PC-3 (cell line): ENCODE results near the gene SLC43A3. TPM values are rescaled to one million over a fixed set of nuclear protein-coding genes. Genes with fewer than 3 reads are reported as not detected.
A peak's percentile ranks its signal among the peaks of the same experiment; 100 is the strongest.

Experiments
- ATAC-seq: fragments of 200-7000 bp; cut with Tn5 transposase; 2 replicates; pipeline ENCODE4 v1.9.1; 2020; ENCODE audit warnings: mild to moderate bottlenecking, moderate library complexity
- BruUV-seq: library from RNA; stranded (reverse); fragments of 400-500 nt; replicated peaks from 2 replicates; lab custom pipeline; 2021; lab: Mats Ljungman, UMichigan
- CTCF ChIA-PET: fragments of 300-600 bp; sonication (Branson Sonifier 250); formaldehyde crosslinking; loops from one replicate; lab custom pipeline; 2022; ENCODE audit warnings: antibody characterized with exemption; lab: Charles Lee
- POLR2A ChIA-PET: fragments of 300-600 bp; sonication (Branson Sonifier 250); formaldehyde crosslinking; loops from one replicate; lab custom pipeline; 2022; ENCODE audit warnings: antibody characterized with exemption; ENCODE audit not compliant: unreplicated experiment; lab: Charles Lee
- DNase-seq: peaks from one replicate; pipeline ENCODE4 v3.0.0-alpha.2; 2015
- H2AFZ ChIP-seq: fragments of 300-600 bp; sonication (generic); 2 replicates; pipeline ENCODE4 v1.6.0; 2016; ENCODE audit warnings: antibody characterized with exemption, low read length
- H3F3A ChIP-seq: fragments of 300-600 bp; sonication (generic); one replicate; pipeline ENCODE4 v1.6.0; 2017; ENCODE audit warnings: antibody characterized with exemption, low read length, control low read depth, mild to moderate bottlenecking; ENCODE audit not compliant: unreplicated experiment
- H3K27ac ChIP-seq: fragments of 300-600 bp; sonication (generic); 2 replicates; pipeline ENCODE4 v1.5.1; 2016; ENCODE audit warnings: mild to moderate bottlenecking, low read length
- H3K27me3 ChIP-seq: fragments of 300-600 bp; sonication (generic); 2 replicates; pipeline ENCODE4 v1.6.1; 2016; ENCODE audit warnings: low read length, mixed read lengths
- H3K36me3 ChIP-seq: fragments of 300-600 bp; sonication (generic); 2 replicates; pipeline ENCODE4 v1.6.1; 2016; ENCODE audit warnings: low read depth, mixed run types, low read length, mixed read lengths
- H3K4me1 ChIP-seq: fragments of 300-600 bp; sonication (generic); 2 replicates; pipeline ENCODE4 v1.5.1; 2016; ENCODE audit warnings: low read length; ENCODE audit not compliant: insufficient read depth
- H3K4me2 ChIP-seq: fragments of 300-600 bp; sonication (generic); 2 replicates; pipeline ENCODE4 v1.6.0; 2016; ENCODE audit warnings: low read length
- H3K4me3 ChIP-seq: fragments of 300-600 bp; sonication (generic); 2 replicates; pipeline ENCODE4 v1.5.1; 2016; ENCODE audit warnings: mild to moderate bottlenecking, low read length, mixed read lengths
- H3K79me2 ChIP-seq: fragments of 300-600 bp; sonication (generic); 2 replicates; pipeline ENCODE4 v1.6.1; 2017; ENCODE audit warnings: low read length, mixed read lengths
- H3K9ac ChIP-seq: fragments of 300-600 bp; sonication (generic); 2 replicates; pipeline ENCODE4 v1.6.0; 2016; ENCODE audit warnings: mild to moderate bottlenecking, low read length
- H3K9me2 ChIP-seq: fragments of 300-600 bp; sonication (generic); replicated peaks from 2 replicates; pipeline ENCODE4 v1.6.1; 2016; ENCODE audit warnings: mixed run types, low read length, mixed read lengths
- H3K9me3 ChIP-seq: fragments of 300-600 bp; sonication (generic); 2 replicates; pipeline ENCODE4 v1.6.1; 2016; ENCODE audit warnings: low read length, mixed read lengths
- H4K20me1 ChIP-seq: fragments of 300-600 bp; sonication (generic); 2 replicates; pipeline ENCODE4 v1.6.1; 2016; ENCODE audit warnings: low read length, mixed read lengths
- EZH2 ChIP-seq: fragments of 300-600 bp; sonication (generic); IDR thresholded peaks from one replicate; pipeline ENCODE4 v1.6.1; 2017; ENCODE audit warnings: antibody characterized with exemption, mild to moderate bottlenecking, low read length; ENCODE audit not compliant: unreplicated experiment
- EZH2phosphoT487 ChIP-seq: fragments of 300-600 bp; sonication (generic); IDR thresholded peaks from 2 replicates; pipeline ENCODE4 v1.6.1; 2018; ENCODE audit warnings: mild to moderate bottlenecking, antibody characterized with exemption, low read length, borderline replicate concordance
- intact Hi-C: fragments of 100-400 bp; cut with micrococcal nuclease; formaldehyde crosslinking; loops from 2 replicates; pipeline ENCODE4 v1.9.0; 2023
- total RNA-seq: library from RNA; depleted of rRNA; stranded (reverse); fragments of >200 nt; gene quantifications from 2 replicates; pipeline ENCODE4 v1.2.3, GENCODE V29; 2014
- TF ChIP-seq, protein P1 (sequence below): fragments of 300-600 bp; sonication (generic); conservative IDR thresholded peaks from 2 replicates; pipeline ENCODE4 v1.5.1; 2017; ENCODE audit warnings: antibody characterized with exemption, low read depth, mild to moderate bottlenecking, low read length

Gene SLC43A3
- total RNA-seq, 1 experiment from 2014 or later = 35.0 TPM

DNA sequence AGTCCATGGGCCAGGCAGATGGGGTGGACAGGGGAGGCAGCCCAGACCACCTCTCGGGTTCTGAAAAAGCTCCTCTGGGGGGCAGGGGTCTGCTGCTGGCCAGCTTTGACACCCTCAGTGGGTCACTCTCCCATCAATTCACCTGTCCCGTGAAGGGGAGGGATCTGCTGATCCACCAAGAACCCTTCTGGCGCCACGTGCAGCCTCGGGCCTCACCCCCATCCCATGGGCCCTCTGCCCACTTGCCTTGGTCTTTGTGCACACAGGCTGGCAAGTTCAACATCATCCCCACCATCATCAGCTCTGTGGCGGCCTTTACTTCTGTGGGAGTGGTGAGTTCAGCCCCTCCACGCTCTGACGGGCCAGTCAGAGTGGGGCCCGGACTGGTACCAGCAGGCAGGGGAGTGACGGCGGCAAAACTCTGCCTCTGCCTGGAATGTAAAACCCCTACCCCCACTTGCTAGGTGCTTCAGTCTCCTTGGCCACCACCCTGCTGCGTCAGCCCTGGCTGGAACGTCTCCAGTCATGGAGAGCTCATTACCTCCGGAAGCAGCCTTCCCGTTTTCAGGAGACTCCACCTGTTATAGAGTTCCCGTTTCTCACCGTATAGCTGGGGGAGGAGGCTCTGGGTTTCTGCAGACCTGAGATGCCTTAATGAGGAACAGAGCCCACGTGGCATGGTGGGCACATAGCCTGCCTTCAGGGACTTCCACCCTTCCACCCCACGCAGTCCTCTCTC lies 58.6 kb downstream of the SLC43A3 start:
- no peak for ATAC-seq
- Histone ChIP-seq H3K9ac (no peak overlapping the region), H3K4me3 (no peak overlapping the region), H3K4me1 (peaks cover 7% of the 10 kb centered on the region; the same call in 1 of the 2 replicates), H3K9me2 (no peaks in the 10 kb centered on the region), H3K79me2 (no peaks in the 10 kb centered on the region), H3K36me3 (no peaks in the 10 kb centered on the region), H3K27me3 (0 out of 2 replicates have a peak, but pooled peaks cover 8% of the 10 kb centered on the region), H3K9me3 (no peaks in the 10 kb centered on the region), H4K20me1 (no peaks in the 10 kb centered on the region), H3F3A (no peaks in the 10 kb centered on the region), H3K4me2 (no peak overlapping the region), H3K27ac (no peak overlapping the region), H2AFZ (no peak overlapping the region)
- ChIA-PET CTCF (no interaction called here), POLR2A (no interaction called here)
- TF ChIP-seq, protein P1, sequence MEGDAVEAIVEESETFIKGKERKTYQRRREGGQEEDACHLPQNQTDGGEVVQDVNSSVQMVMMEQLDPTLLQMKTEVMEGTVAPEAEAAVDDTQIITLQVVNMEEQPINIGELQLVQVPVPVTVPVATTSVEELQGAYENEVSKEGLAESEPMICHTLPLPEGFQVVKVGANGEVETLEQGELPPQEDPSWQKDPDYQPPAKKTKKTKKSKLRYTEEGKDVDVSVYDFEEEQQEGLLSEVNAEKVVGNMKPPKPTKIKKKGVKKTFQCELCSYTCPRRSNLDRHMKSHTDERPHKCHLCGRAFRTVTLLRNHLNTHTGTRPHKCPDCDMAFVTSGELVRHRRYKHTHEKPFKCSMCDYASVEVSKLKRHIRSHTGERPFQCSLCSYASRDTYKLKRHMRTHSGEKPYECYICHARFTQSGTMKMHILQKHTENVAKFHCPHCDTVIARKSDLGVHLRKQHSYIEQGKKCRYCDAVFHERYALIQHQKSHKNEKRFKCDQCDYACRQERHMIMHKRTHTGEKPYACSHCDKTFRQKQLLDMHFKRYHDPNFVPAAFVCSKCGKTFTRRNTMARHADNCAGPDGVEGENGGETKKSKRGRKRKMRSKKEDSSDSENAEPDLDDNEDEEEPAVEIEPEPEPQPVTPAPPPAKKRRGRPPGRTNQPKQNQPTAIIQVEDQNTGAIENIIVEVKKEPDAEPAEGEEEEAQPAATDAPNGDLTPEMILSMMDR = no peak
- TF ChIP-seq EZH2 (no peak), EZH2phosphoT487 (no peak)
- intact Hi-C loops = no loop called here
- no TSS peak for BruUV-seq
- DNase-seq = peak; percentile 23

GRCh38 chr11:57364851-57365660 lies 61.9 kb downstream of the SLC43A3 start:
- intact Hi-C loops = no loop called here
- Histone ChIP-seq H3K27ac (no peak overlapping the region), H3F3A (no peaks in the 10 kb centered on the region), H3K9me2 (no peaks in the 10 kb centered on the region), H3K9me3 (no peaks in the 10 kb centered on the region), H3K27me3 (0 out of 2 replicates have a peak, but pooled peaks cover 17% of the 10 kb centered on the region), H3K4me3 (no peak overlapping the region), H3K36me3 (no peaks in the 10 kb centered on the region), H3K4me1 (peaks cover 4% of the 10 kb centered on the region; the same call in 1 of the 2 replicates), H3K4me2 (no peak overlapping the region), H4K20me1 (no peaks in the 10 kb centered on the region), H3K9ac (no peak overlapping the region), H2AFZ (no peak overlapping the region), H3K79me2 (no peaks in the 10 kb centered on the region)
- DNase-seq (no peak), ATAC-seq (no peak)
- TF ChIP-seq EZH2 = no peak
- no peak for TF ChIP-seq EZH2phosphoT487
- no TSS peak for BruUV-seq
- ChIA-PET CTCF (no interaction called here), POLR2A (no interaction called here)

GRCh38 chr11:57363131-57364080 lies 63.5 kb downstream of the SLC43A3 start:
- no peak overlapping the region for H3K9ac ChIP-seq
- ATAC-seq (no peak), DNase-seq (no peak)
- no peak for TF ChIP-seq EZH2
- no peak for TF ChIP-seq EZH2phosphoT487
- TF ChIP-seq, protein P1 = no peak
- no peaks in the 10 kb centered on the region for H3K9me2 ChIP-seq
- 0 out of 2 replicates have a peak, but pooled peaks cover 17% of the 10 kb centered on the region for H3K27me3 ChIP-seq
- H3K4me3 ChIP-seq = no peak overlapping the region
- H3K27ac ChIP-seq = no peak overlapping the region
- POLR2A ChIA-PET = interaction anchor here (0.5 kb wide), 1 partner anchor 341 kb away, joined by 18 read pairs; no protein-coding TSS in a partner anchor
- intact Hi-C loops = no loop called here
- no TSS peak for BruUV-seq
- no peaks in the 10 kb centered on the region for H3K36me3 ChIP-seq
- no peaks in the 10 kb centered on the region for H3K9me3 ChIP-seq
- H3F3A ChIP-seq = no peaks in the 10 kb centered on the region
- no peaks in the 10 kb centered on the region for H4K20me1 ChIP-seq
- no peak overlapping the region for H3K4me2 ChIP-seq
- H3K4me1 ChIP-seq = no peaks in the 10 kb centered on the region
- H2AFZ ChIP-seq = no peak overlapping the region
- CTCF ChIA-PET = no interaction called here
- no peaks in the 10 kb centered on the region for H3K79me2 ChIP-seq
